Nephron (organoid): ENCODE measurements around the gene AFF3.
A peak's percentile ranks its signal among the peaks of the same experiment; 100 is the strongest.

ENCODE experiments used
- H3K27ac Mint-ChIP-seq, 3 experiments: 2 replicates each; pipeline ENCODE4 v1.8.0; 2020; ENCODE audit warnings: mixed read lengths in 3 of 3, mild to moderate bottlenecking in 2 of 3, moderate library complexity in 1 of 3
- H3K27me3 Mint-ChIP-seq: 2 replicates; pipeline ENCODE4 v1.8.0; 2021; ENCODE audit warnings: low read depth, mild to moderate bottlenecking, moderate library complexity, mixed read lengths
- H3K36me3 Mint-ChIP-seq: 2 replicates; pipeline ENCODE4 v1.8.0; 2020; ENCODE audit warnings: low read depth, mixed read lengths
- H3K4me1 Mint-ChIP-seq: 2 replicates; pipeline ENCODE4 v1.8.0; 2020; ENCODE audit warnings: mixed read lengths
- H3K4me3 Mint-ChIP-seq, 3 experiments: 2 replicates each; pipeline ENCODE4 v1.8.0; 2020; ENCODE audit warnings: mild to moderate bottlenecking in 3 of 3, mixed read lengths in 3 of 3, moderate library complexity in 2 of 3
- H3K9me3 Mint-ChIP-seq: 2 replicates; pipeline ENCODE4 v1.8.0; 2020; ENCODE audit warnings: mixed read lengths
- CTCF ChIP-seq, 3 experiments: fragments of 200-600 bp; sonication (generic); IDR thresholded peaks; one replicate each; pipeline ENCODE4 v1.5.0; 2021; ENCODE audit warnings: antibody characterized with exemption in 3 of 3; ENCODE audit not compliant: unreplicated experiment in 3 of 3

AFF3 gene

GRCh38 chr2:99857372-99857771, 285.0 kb downstream of the AFF3 start:
- peak overlapping the region; percentile 51 to 85 (median 71) for H3K27ac Mint-ChIP-seq
- H3K4me1 Mint-ChIP-seq: peaks cover 60% of the 10 kb centered on the region
- no peak for TF ChIP-seq CTCF (IDR thresholded peaks at IDR 0.05; ENCODE audit: unreplicated experiment in 3 of 3)
- H3K27me3 Mint-ChIP-seq: no peaks in the 10 kb centered on the region
- H3K36me3 Mint-ChIP-seq: peaks cover 34% of the 10 kb centered on the region
- no peak overlapping the region for H3K4me3 Mint-ChIP-seq
- H3K9me3 Mint-ChIP-seq: peaks cover 3% of the 10 kb centered on the region

- Mint-ChIP-seq H3K27me3 (no peaks in the 10 kb centered on the region), H3K27ac (peak overlapping the region; percentile 23 to 43 (median 37)), H3K4me1 (peaks cover 60% of the 10 kb centered on the region), H3K4me3 (no peak overlapping the region), H3K36me3 (peaks cover 35% of the 10 kb centered on the region), H3K9me3 (peaks cover 3% of the 10 kb centered on the region)
- TF ChIP-seq CTCF (IDR thresholded peaks at IDR 0.05; ENCODE audit: unreplicated experiment in 3 of 3): no peak
Measured at GRCh38 chr2:99856119-99856518, 286.3 kb downstream of the AFF3 start.

GRCh38 chr2:99854236-99854852, 288.0 kb downstream of the AFF3 start:
- H3K27ac Mint-ChIP-seq: peak overlapping the region in 2 of 3 experiments; percentile 22 to 62
- no peak for TF ChIP-seq CTCF (IDR thresholded peaks at IDR 0.05; ENCODE audit: unreplicated experiment in 3 of 3)
- H3K4me1 Mint-ChIP-seq: peaks cover 61% of the 10 kb centered on the region
- H3K36me3 Mint-ChIP-seq: peaks cover 35% of the 10 kb centered on the region
- no peak overlapping the region for H3K4me3 Mint-ChIP-seq
- H3K27me3 Mint-ChIP-seq: no peaks in the 10 kb centered on the region
- H3K9me3 Mint-ChIP-seq: peaks cover 3% of the 10 kb centered on the region

GRCh38 chr2:99852956-99853355, 289.4 kb downstream of the AFF3 start:
- Mint-ChIP-seq H3K4me3 (no peak overlapping the region), H3K9me3 (peaks cover 3% of the 10 kb centered on the region), H3K36me3 (peaks cover 34% of the 10 kb centered on the region), H3K4me1 (peaks cover 48% of the 10 kb centered on the region), H3K27me3 (no peaks in the 10 kb centered on the region), H3K27ac (peak overlapping the region in 2 of 3 experiments; percentile 79 to 87)
- no peak for TF ChIP-seq CTCF (IDR thresholded peaks at IDR 0.05; ENCODE audit: unreplicated experiment in 3 of 3)

- H3K36me3 Mint-ChIP-seq: peaks cover 35% of the 10 kb centered on the region
- no peak overlapping the region for H3K4me3 Mint-ChIP-seq
- no peak for TF ChIP-seq CTCF (IDR thresholded peaks at IDR 0.05; ENCODE audit: unreplicated experiment in 3 of 3)
- no peaks in the 10 kb centered on the region for H3K27me3 Mint-ChIP-seq
- peaks cover 43% of the 10 kb centered on the region for H3K4me1 Mint-ChIP-seq
- peak overlapping the region; percentile 78 to 87 (median 79) for H3K27ac Mint-ChIP-seq
- H3K9me3 Mint-ChIP-seq: peaks cover 3% of the 10 kb centered on the region
Measured at GRCh38 chr2:99852376-99852934, 289.9 kb downstream of the AFF3 start.

GRCh38 chr2:99851811-99852210, 290.6 kb downstream of the AFF3 start:
- no peak for TF ChIP-seq CTCF (IDR thresholded peaks at IDR 0.05; ENCODE audit: unreplicated experiment in 3 of 3)
- Mint-ChIP-seq H3K4me3 (no peak overlapping the region), H3K36me3 (peaks cover 35% of the 10 kb centered on the region), H3K9me3 (peaks cover 3% of the 10 kb centered on the region), H3K27ac (peak overlapping the region; percentile 78 to 87 (median 79)), H3K27me3 (no peaks in the 10 kb centered on the region), H3K4me1 (peaks cover 40% of the 10 kb centered on the region)
